ENCODE data around the gene VPS13A. TPM values are rescaled to one million over a fixed set of nuclear protein-coding genes. Genes with fewer than 3 reads are reported as not detected.

The VPS13A gene
- total and polyA plus RNA-seq, 10 of the 15 experiments (the other 5 are each of a cell fraction or from before 2014, with no cell fraction given): 10.0 to 35.2 (median 21.1) TPM

DNA sequence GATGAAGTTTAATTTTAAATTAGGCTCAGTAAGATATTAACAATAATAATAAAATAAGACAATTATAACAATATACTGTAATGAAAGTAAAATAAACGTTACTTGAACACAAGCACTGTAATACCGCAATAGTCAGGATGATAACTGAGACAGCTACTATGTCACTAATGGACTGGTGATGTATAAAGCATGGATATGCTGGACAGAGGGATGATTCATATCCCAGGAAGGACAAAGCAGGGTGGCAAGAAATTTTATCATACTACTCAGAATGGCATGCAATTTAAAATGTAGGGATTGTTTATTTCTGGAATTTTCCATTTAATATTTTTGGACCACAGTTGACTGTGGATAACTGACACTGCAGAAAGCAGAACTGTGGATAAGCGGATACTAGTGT is 196.9 kb downstream of the VPS13A start:
- no peak for TF ChIP-seq STAT1 (conservative IDR thresholded peaks at IDR 0.05)
- no peak for TF ChIP-seq USF1 (IDR thresholded peaks at IDR 0.05; ENCODE audit: borderline replicate concordance, extremely low read length, insufficient read depth, low read depth, low read length)
- no peak for TF ChIP-seq SKIL (IDR thresholded peaks at IDR 0.05; ENCODE audit: low read depth, poor library complexity, severe bottlenecking)
- TF ChIP-seq SUPT20H (IDR thresholded peaks at IDR 0.05; ENCODE audit: borderline replicate concordance, control insufficient read depth, low read depth, low read length): no peak
- TF ChIP-seq TBL1XR1 (IDR thresholded peaks at IDR 0.05; ENCODE audit: low read depth, low read length): no peak
- TF ChIP-seq ZNF384 (IDR thresholded peaks at IDR 0.05; ENCODE audit: borderline replicate concordance, low read depth, low read length): no peak
- TF ChIP-seq EGR1 (IDR thresholded peaks at IDR 0.05; ENCODE audit: borderline replicate concordance in 1 of 2, low read depth in 2 of 2, low read length in 2 of 2): no peak
- TF ChIP-seq KLF5 (IDR thresholded peaks at IDR 0.05; ENCODE audit: partially characterized antibody): no peak
- TF ChIP-seq NFYA (IDR thresholded peaks at IDR 0.05; ENCODE audit: borderline replicate concordance, low read depth, low read length): no peak
- TF ChIP-seq, protein P1, sequence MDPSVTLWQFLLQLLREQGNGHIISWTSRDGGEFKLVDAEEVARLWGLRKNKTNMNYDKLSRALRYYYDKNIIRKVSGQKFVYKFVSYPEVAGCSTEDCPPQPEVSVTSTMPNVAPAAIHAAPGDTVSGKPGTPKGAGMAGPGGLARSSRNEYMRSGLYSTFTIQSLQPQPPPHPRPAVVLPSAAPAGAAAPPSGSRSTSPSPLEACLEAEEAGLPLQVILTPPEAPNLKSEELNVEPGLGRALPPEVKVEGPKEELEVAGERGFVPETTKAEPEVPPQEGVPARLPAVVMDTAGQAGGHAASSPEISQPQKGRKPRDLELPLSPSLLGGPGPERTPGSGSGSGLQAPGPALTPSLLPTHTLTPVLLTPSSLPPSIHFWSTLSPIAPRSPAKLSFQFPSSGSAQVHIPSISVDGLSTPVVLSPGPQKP (IDR thresholded peaks at IDR 0.05; ENCODE audit: low read depth, low read length): no peak
- no peak for TF ChIP-seq POLR2A (IDR thresholded peaks at IDR 0.05; ENCODE audit: low read depth, low read length)
- TF ChIP-seq PBX3 (IDR thresholded peaks at IDR 0.05; ENCODE audit: insufficient replicate concordance, low read depth, low read length): no peak
- TF ChIP-seq, protein P2, sequence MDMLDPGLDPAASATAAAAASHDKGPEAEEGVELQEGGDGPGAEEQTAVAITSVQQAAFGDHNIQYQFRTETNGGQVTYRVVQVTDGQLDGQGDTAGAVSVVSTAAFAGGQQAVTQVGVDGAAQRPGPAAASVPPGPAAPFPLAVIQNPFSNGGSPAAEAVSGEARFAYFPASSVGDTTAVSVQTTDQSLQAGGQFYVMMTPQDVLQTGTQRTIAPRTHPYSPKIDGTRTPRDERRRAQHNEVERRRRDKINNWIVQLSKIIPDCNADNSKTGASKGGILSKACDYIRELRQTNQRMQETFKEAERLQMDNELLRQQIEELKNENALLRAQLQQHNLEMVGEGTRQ (IDR thresholded peaks at IDR 0.05; ENCODE audit: borderline replicate concordance, low read depth, low read length): no peak
- TF ChIP-seq ATF2 (IDR thresholded peaks at IDR 0.05; ENCODE audit: low read length): no peak
- TF ChIP-seq ESRRA (IDR thresholded peaks at IDR 0.05; ENCODE audit: low read length): no peak
- TF ChIP-seq BCL11A (IDR thresholded peaks at IDR 0.05; ENCODE audit: low read depth, low read length): no peak
- SMC1A ChIA-PET (ENCODE audit: uncharacterized antibody, unreplicated experiment): interaction anchor here (0.8 kb wide), 1 partner anchor 83 kb away, joined by 3 read pairs; no protein-coding TSS in a partner anchor
- POLR2A ChIA-PET: no interaction called here
- RAD21 ChIA-PET (ENCODE audit: unreplicated experiment): no interaction called here
- Histone ChIP-seq H3K9me3 (replicated peaks; ENCODE audit: control insufficient read depth, insufficient read depth, low read length) (no peaks in the 10 kb centered on the region; the same call in 2 of the 3 replicates), H3K79me2 (ENCODE audit: control insufficient read depth, insufficient read depth, low read length) (no peaks in the 10 kb centered on the region), H3K4me1 (ENCODE audit: control insufficient read depth, insufficient read depth, low read length) (no peaks in the 10 kb centered on the region), H2AFZ (ENCODE audit: control insufficient read depth, low read depth, low read length) (no peak overlapping the region), H3K36me3 (ENCODE audit: control insufficient read depth in 2 of 2, insufficient read depth in 2 of 2, low read length in 1 of 2) (peaks cover 0 to 5% of the 10 kb centered on the region in 2 experiments; a peak in 2 of 4 replicates), H3K9ac (ENCODE audit: control insufficient read depth, insufficient read depth, low read length) (no peak overlapping the region), H3K27ac (ENCODE audit: control insufficient read depth, insufficient read depth) (no peak overlapping the region), H3K4me2 (ENCODE audit: control insufficient read depth, insufficient read depth) (no peak overlapping the region), H4K20me1 (ENCODE audit: control insufficient read depth, insufficient read depth) (no peaks in the 10 kb centered on the region), H3K4me3 (no peak overlapping the region), H3K27me3 (replicated peaks in 1 of 2; ENCODE audit: control insufficient read depth in 2 of 2, insufficient read depth in 2 of 2, low read length in 1 of 2) (no peaks in the 10 kb centered on the region)
- BruUV-seq (replicated peaks): no TSS peak
- intact Hi-C loops (cut with micrococcal nuclease; ENCODE audit: unreplicated experiment): no loop called here
- in situ Hi-C loops (cut with MboI): no loop called here
- CTCF ChIA-PET: interaction anchor here (1.6 kb wide), 1 partner anchor 8 kb away, joined by 6 read pairs; no protein-coding TSS in a partner anchor
- ATAC-seq: no peak
- FAIRE-seq: no peak
- DNase-seq (ENCODE audit: low read depth, low spot score): no peak
- 97% methylated on average over 3 of the region's 3 CpGs for WGBS (ENCODE audit: insufficient coverage, insufficient replicate concordance, low lambda C conversion rate, missing lambda C conversion rate)
